HG02571 (cell line): ENCODE data around the gene NEAT1.

Source experiments
- ATAC-seq: cut with Tn5 transposase; IDR thresholded peaks from one replicate; pipeline ENCODE4 v1.9.1; 2021; ENCODE audit warnings: mild to moderate bottlenecking, moderate library complexity; ENCODE audit not compliant: unreplicated experiment

NEAT1 gene

DNA sequence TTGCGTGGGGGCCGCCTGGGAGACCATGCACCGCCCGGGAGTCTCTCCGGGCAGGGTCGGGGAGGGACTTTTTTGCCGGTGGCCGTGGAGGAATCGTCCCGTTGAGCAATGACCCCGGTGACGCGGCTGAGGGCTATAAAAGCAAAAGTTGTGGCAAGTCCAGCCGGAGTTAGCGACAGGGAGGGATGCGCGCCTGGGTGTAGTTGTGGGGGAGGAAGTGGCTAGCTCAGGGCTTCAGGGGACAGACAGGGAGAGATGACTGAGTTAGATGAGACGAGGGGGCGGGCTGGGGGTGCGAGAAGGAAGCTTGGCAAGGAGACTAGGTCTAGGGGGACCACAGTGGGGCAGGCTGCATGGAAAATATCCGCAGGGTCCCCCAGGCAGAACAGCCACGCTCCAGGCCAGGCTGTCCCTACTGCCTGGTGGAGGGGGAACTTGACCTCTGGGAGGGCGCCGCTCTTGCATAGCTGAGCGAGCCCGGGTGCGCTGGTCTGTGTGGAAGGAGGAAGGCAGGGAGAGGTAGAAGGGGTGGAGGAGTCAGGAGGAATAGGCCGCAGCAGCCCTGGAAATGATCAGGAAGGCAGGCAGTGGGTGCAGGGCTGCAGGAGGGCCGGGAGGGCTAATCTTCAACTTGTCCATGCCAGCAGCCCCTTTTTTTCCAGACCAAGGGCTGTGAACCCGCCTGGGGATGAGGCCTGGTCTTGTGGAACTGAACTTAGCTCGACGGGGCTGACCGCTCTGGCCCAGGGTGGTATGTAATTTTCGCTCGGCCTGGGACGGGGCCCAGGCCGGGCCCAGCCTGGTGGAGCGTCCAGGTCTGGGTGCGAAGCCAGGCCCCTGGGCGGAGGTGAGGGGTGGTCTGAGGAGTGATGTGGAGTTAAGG is at the start of gene NEAT1:
NEAT1 (plus strand) TSS at position 166 of the 883 bp plus-strand sequence.
- peak; percentile 14 for ATAC-seq

- no peak for ATAC-seq
Measured at GRCh38 chr11:65373839-65374580, 48.6 kb upstream of the NEAT1 start.

- no peak for ATAC-seq
Measured at GRCh38 chr11:65375012-65375411, 47.6 kb upstream of the NEAT1 start.

GRCh38 chr11:65376138-65376713 is 46.4 kb upstream of the NEAT1 start:
- ATAC-seq: no peak

DNA sequence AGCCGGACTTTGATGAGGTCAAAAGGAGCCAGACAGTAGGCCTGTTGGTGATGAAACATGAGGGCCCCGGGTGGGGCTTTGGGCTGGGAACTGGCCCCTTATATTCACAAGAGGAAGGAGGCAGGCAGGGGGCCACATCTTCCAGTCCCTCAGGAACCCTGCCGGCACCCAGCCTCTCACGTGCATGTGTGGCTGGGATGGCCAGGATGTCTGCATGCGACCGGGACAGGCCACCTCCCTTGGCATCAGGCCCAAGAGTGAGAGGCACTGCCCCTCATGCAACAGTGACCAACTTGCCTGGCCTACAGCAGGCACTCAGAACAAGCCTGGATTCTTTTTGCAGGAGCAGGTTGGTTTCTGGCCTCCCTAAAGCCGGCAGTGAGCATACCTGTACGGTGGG is 45.6 kb upstream of the NEAT1 start:
- ATAC-seq: no peak

GRCh38 chr11:65377777-65378176 is 44.8 kb upstream of the NEAT1 start:
- ATAC-seq: no peak

GRCh38 chr11:65378208-65378927 is 44.2 kb upstream of the NEAT1 start:
- no peak for ATAC-seq

DNA sequence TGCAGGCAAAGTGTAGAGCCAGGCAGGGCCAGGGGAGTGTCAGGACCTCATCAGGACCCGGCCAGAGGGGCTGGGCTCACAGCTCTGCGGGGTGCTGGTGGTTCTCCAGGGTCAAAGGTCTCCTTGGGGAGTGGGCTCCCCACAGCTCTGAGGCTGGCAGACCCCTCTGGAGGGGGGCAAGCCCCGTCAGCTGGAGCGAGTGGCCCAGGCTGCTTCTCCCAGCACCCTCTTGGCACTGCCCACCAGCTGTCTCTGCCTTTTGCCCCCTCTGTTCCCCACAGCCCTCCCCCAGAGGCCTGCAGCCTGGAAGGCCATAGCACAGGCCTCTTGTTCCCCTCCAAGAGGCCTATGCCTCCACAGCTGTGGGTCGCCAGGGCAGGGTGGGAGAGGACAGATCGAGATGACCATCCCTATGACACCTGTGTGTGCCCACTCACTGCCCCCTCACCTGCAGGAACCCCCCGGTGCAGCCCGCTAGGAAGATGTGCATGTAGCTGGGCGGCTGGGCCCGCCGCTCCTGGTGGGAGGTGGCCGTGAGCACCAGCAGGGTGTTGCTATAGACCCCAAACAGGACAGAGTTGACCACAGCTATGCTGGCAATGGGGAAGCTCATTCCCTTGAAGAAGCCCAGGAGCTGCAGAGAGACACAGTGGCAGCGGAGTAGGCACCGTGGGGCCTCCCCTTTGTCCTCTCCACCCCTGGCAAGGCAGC is 43.5 kb upstream of the NEAT1 start:
- no peak for ATAC-seq

- ATAC-seq: no peak
Measured at GRCh38 chr11:65379698-65380459, 42.7 kb upstream of the NEAT1 start.

DNA sequence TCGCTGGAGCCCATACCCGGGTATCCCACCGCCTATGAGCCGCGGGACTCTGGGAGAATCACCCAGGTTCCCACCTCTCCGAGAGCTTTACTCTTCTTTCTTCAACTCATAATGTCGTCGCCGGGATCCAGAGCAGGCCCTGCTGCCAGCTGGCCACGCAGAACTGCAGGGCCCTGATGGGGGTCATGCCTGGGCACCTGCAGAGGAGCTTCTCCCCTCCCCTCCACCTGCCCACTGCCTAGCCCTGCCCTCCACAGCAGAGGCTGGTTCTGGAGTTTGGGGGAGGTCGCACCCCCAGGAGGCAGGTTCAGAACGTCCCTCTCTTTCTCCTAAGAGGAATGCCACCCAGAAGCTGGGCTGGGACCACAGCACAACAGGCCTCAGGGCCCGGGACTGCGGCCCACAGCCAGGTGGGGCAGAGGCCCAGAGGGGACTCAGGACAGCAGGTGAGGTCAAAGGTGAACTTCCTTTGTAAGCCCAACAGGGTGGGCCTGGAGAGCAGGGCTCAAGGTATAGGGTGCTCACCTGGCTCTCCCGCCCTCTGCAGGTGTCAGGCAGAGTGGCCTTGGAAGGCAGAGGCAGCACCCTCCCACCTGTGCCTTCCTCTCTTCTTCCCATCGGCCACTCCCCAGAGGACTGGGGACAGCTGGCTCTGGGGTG is 42.0 kb upstream of the NEAT1 start:
- ATAC-seq: no peak

- peak; percentile 11 for ATAC-seq
Measured at GRCh38 chr11:65381716-65382032, 40.9 kb upstream of the NEAT1 start.

GRCh38 chr11:65382033-65382803 is 40.4 kb upstream of the NEAT1 start, which contains the start of gene SLC25A45:
TSS of gene SLC25A45 (minus strand) at chr11:65382646. CDS start at chr11:65381951, 695 bp downstream.
- ATAC-seq: peak; percentile 60

- ATAC-seq: no peak
Measured at GRCh38 chr11:65382804-65383368, 39.7 kb upstream of the NEAT1 start.

GRCh38 chr11:65383778-65384177 is 38.8 kb upstream of the NEAT1 start:
- no peak for ATAC-seq

DNA sequence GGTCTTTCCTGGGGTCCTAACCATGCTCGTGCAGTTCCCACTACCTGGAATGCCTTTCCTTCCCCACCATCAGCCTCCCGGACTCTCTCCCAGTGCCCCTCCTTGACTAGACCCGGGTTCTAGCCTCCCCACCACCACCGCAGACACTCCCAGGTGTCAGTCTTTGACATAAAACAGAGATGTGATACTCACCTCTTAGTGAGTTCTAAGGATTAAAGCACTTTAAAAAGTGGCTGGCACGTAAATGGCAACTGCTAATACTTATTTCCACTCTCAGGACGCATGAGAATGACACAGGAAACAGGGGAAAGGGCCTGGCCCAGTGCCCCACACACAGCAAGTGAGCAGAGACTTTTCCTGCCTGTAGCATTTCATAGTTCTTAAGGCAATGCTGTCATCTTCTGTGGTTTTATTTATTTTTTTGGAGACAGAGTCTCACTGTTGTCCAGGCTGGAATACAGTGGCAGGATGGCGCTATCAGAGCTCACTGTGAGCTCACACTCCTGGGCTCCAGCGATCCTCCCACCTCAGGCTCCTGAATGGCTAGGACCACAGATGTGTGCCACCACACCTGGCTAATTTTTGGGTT is 38.2 kb upstream of the NEAT1 start:
- ATAC-seq: no peak

GRCh38 chr11:65386307-65387140 is 36.1 kb upstream of the NEAT1 start, which contains the start of gene FRMD8:
TSS of gene FRMD8 (plus strand) at chr11:65386637. CDS start at chr11:65387037, 400 bp downstream.
- peak; percentile 36 for ATAC-seq

DNA sequence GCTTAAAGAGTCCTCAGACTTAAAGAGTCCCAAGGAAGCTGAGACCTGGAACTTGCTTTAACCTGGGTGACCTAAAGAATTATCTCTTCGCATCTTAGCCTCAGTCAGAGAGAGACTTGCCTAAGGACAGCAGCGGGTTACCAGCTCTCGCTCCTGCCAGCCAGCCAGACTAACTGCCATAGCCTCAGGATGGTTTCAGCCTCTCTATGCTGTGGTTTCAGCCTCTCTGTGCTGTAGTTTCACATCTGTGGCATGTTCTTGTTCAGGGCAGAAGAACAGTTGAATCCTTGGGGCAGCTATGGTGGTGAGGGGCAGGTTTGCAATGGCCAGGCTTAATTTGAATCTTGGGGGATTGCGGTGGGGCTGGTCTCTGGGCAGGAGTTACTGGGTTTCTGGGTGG is 33.9 kb upstream of the NEAT1 start:
- ATAC-seq: no peak
